Naive thymus-derived CD4-positive, alpha-beta T cell (primary cell): Measurements from ENCODE around the gene PTGER1. TPM values are rescaled to one million over a fixed set of nuclear protein-coding genes. Genes with fewer than 3 reads are reported as not detected.

ENCODE experiments used
- ATAC-seq: fragments of 150-1000 bp; cut with Tn5 transposase; 2 replicates; pipeline ENCODE4 v1.10.0; 2021; ENCODE audit warnings: mild to moderate bottlenecking, moderate library complexity
- CTCF ChIA-PET: fragments of 350-600 bp; sonication (Branson Sonifier 250); formaldehyde crosslinking; loops from one replicate; lab custom pipeline; 2021; ENCODE audit warnings: antibody characterized with exemption; lab: Charles Lee
- POLR2A ChIA-PET: fragments of 350-600 bp; sonication (Branson Sonifier 250); formaldehyde crosslinking; loops from one replicate; lab custom pipeline; 2021; ENCODE audit warnings: antibody characterized with exemption, inconsistent platforms; lab: Charles Lee
- DNase-seq, 9 donors: peaks; one replicate each; pipeline versions ENCODE4 v3.0.0 to v3.0.0-alpha.2; 2020 to 2022; ENCODE audit warnings: mixed read lengths in 1 of 9
- H3K27ac ChIP-seq: one replicate; pipeline ENCODE4 v1.7.0; 2013; ENCODE audit warnings: mild to moderate bottlenecking, low read depth, low read length, moderate library complexity
- H3K27me3 ChIP-seq, 2 donors: one replicate each; pipeline ENCODE4 v1.7.0; 2013; ENCODE audit warnings: low read length in 2 of 2, mild to moderate bottlenecking in 2 of 2, moderate library complexity in 2 of 2; ENCODE audit not compliant: control insufficient read depth in 2 of 2, insufficient read depth in 2 of 2
- H3K36me3 ChIP-seq, 3 experiments: 1 replicate in 2 of 3; 2 replicates in 1 of 3; pipeline ENCODE4 v1.7.0; 2013; ENCODE audit warnings: low read length in 3 of 3, mild to moderate bottlenecking in 3 of 3, moderate library complexity in 1 of 3; ENCODE audit not compliant: insufficient read depth in 3 of 3, control insufficient read depth in 2 of 3
- H3K4me1 ChIP-seq, 2 donors: one replicate each; pipeline ENCODE4 v1.7.0; 2013; ENCODE audit warnings: low read length in 2 of 2, mild to moderate bottlenecking in 2 of 2, moderate library complexity in 1 of 2; ENCODE audit not compliant: control insufficient read depth in 2 of 2, insufficient read depth in 2 of 2
- H3K4me3 ChIP-seq: 2 replicates; pipeline ENCODE4 v1.7.0; 2013; ENCODE audit warnings: mild to moderate bottlenecking, low read length
- H3K9me3 ChIP-seq, 3 experiments: 1 replicate in 2 of 3; 2 replicates in 1 of 3; pipeline ENCODE4 v1.7.0; 2013; ENCODE audit warnings: low read length in 3 of 3; ENCODE audit not compliant: control insufficient read depth in 2 of 3
- H3K27ac Mint-ChIP-seq, 9 donors: one replicate each; pipeline ENCODE4 v1.8.0; 2020 to 2022; ENCODE audit warnings: mixed read lengths in 9 of 9, mild to moderate bottlenecking in 8 of 9, moderate library complexity in 5 of 9, inconsistent platforms in 2 of 9
- H3K27me3 Mint-ChIP-seq, 5 donors: one replicate each; pipeline ENCODE4 v1.8.0; 2021 to 2022; ENCODE audit warnings: mixed read lengths in 5 of 5, mild to moderate bottlenecking in 1 of 5
- H3K36me3 Mint-ChIP-seq, 5 donors: one replicate each; pipeline ENCODE4 v1.8.0; 2020 to 2022; ENCODE audit warnings: mixed read lengths in 5 of 5, mild to moderate bottlenecking in 3 of 5, inconsistent platforms in 1 of 5
- H3K4me1 Mint-ChIP-seq, 7 donors: one replicate each; pipeline ENCODE4 v1.8.0; 2020 to 2022; ENCODE audit warnings: mixed read lengths in 7 of 7, mild to moderate bottlenecking in 3 of 7, inconsistent platforms in 1 of 7
- H3K4me3 Mint-ChIP-seq, 10 donors: one replicate each; pipeline ENCODE4 v1.8.0; 2020 to 2022; ENCODE audit warnings: mild to moderate bottlenecking in 10 of 10, mixed read lengths in 10 of 10, moderate library complexity in 6 of 10, inconsistent platforms in 2 of 10
- H3K9me3 Mint-ChIP-seq, 11 donors: one replicate each; pipeline ENCODE4 v1.8.0; 2020 to 2022; ENCODE audit warnings: mixed read lengths in 11 of 11, mild to moderate bottlenecking in 4 of 11, inconsistent platforms in 1 of 11, moderate library complexity in 1 of 11
- intact Hi-C, 2 donors: fragments of 100-400 bp; cut with micrococcal nuclease; formaldehyde crosslinking; loops; one replicate each; pipeline ENCODE4 v1.15.1; 2023
- polyA plus RNA-seq, 2 donors: library from polyadenylated mRNA; unstranded; fragments of 300-500 nt; fragmentation: Illumina TruSeq; gene quantifications; one replicate each; pipeline ENCODE4 v1.2.3, GENCODE V29; 2021
- total RNA-seq, 6 experiments: library from RNA in 5 of 6; stranded (reverse) in 5 of 6; gene quantifications; 1 replicate in 5 of 6; 2 replicates in 1 of 6; pipeline ENCODE4 v1.2.3 and lab custom pipeline; 2021 to 2026

The PTGER1 gene
- total and polyA plus RNA-seq, 7 experiments from 2014 or later = 0.46 TPM; not detected in 6

- DNase-seq (no peak), ATAC-seq (no peak)
- H3K36me3 ChIP-seq = peaks cover 0 to 44% (median 0%) of the 10 kb centered on the region in 3 experiments
- H3K9me3 ChIP-seq = no peaks in the 10 kb centered on the region
- H3K27me3 Mint-ChIP-seq = peaks cover 6 to 19% (median 12%) of the 10 kb centered on the region in 5 donors
- no peak overlapping the region for H3K27ac ChIP-seq
- H3K4me3 Mint-ChIP-seq = peak overlapping the region in 8 of 10 donors; percentile 7 to 79 (median 51)
- peaks cover 0 to 12% (median 0%) of the 10 kb centered on the region in 5 donors for H3K36me3 Mint-ChIP-seq
- peaks cover 0 to 2% (median 0%) of the 10 kb centered on the region in 11 donors for H3K9me3 Mint-ChIP-seq
- H3K4me3 ChIP-seq = no peak overlapping the region
- peaks cover 0 to 4% of the 10 kb centered on the region in 2 donors for H3K27me3 ChIP-seq
- H3K4me1 ChIP-seq = peaks cover 4 to 17% of the 10 kb centered on the region in 2 donors
- intact Hi-C loops = loop anchor here in 1 of 2 donors (10.0 kb wide), 1 partner anchor 119 kb away; no protein-coding TSS in a partner anchor
- ChIA-PET CTCF (no interaction called here), POLR2A (no interaction called here)
- H3K4me1 Mint-ChIP-seq = peaks cover 0 to 39% (median 29%) of the 10 kb centered on the region in 7 donors
- no peak overlapping the region for H3K27ac Mint-ChIP-seq
Observed at GRCh38 chr19:14473978-14474578, 1.1 kb downstream of the PTGER1 start.

- no peak overlapping the region for H3K27ac ChIP-seq
- Mint-ChIP-seq H3K36me3 (peaks cover 0 to 15% (median 4%) of the 10 kb centered on the region in 5 donors), H3K4me3 (peak overlapping the region; percentile 44 to 84 (median 71)), H3K27ac (peak overlapping the region in 3 of 9 donors; percentile 25 to 41 (median 33)), H3K9me3 (peaks cover 0 to 2% (median 0%) of the 10 kb centered on the region in 11 donors), H3K4me1 (peaks cover 0 to 39% (median 29%) of the 10 kb centered on the region in 7 donors), H3K27me3 (peaks cover 6 to 19% (median 12%) of the 10 kb centered on the region in 5 donors)
- H3K4me3 ChIP-seq = no peak overlapping the region
- ATAC-seq (no peak), DNase-seq (no peak)
- peaks cover 4 to 17% of the 10 kb centered on the region in 2 donors for H3K4me1 ChIP-seq
- peaks cover 0 to 4% of the 10 kb centered on the region in 2 donors for H3K27me3 ChIP-seq
- POLR2A ChIA-PET = interaction anchor here (1.0 to 1.5 kb wide), 7 partner anchors 27 to 84 kb away, joined by 3 to 5 read pairs (median 3); partner anchors contain the start of gene DNAJB1
- intact Hi-C loops = loop anchor here in 1 of 2 donors (10.0 kb wide), 1 partner anchor 119 kb away; no protein-coding TSS in a partner anchor
- CTCF ChIA-PET = interaction anchor here (0.6 to 1.8 kb wide), 5 partner anchors 8 to 112 kb away, joined by 3 to 16 read pairs (median 4); partner anchors contain the start of gene PKN1
- no peaks in the 10 kb centered on the region for H3K9me3 ChIP-seq
- peaks cover 0 to 43% (median 3%) of the 10 kb centered on the region in 3 experiments for H3K36me3 ChIP-seq
Observed at GRCh38 chr19:14473073-14473977, 1.8 kb downstream of the PTGER1 start.

- Histone ChIP-seq H3K4me1 (peaks cover 4 to 17% of the 10 kb centered on the region in 2 donors), H3K36me3 (peaks cover 0 to 44% (median 3%) of the 10 kb centered on the region in 3 experiments), H3K9me3 (no peaks in the 10 kb centered on the region), H3K27ac (no peak overlapping the region), H3K27me3 (peaks cover 0 to 4% of the 10 kb centered on the region in 2 donors), H3K4me3 (peak overlapping the region; percentile 55)
- ATAC-seq = peak; percentile 85
- Mint-ChIP-seq H3K36me3 (peaks cover 0 to 16% (median 4%) of the 10 kb centered on the region in 5 donors), H3K27me3 (peaks cover 6 to 19% (median 12%) of the 10 kb centered on the region in 5 donors), H3K4me3 (peak overlapping the region; percentile 25 to 84 (median 68)), H3K9me3 (peaks cover 0 to 2% (median 0%) of the 10 kb centered on the region in 11 donors), H3K27ac (peak overlapping the region in 1 of 9 donors; percentile 41), H3K4me1 (peaks cover 0 to 39% (median 29%) of the 10 kb centered on the region in 7 donors)
- ChIA-PET CTCF (interaction anchor here (0.6 to 1.8 kb wide), 9 partner anchors 9 to 336 kb away, joined by 3 to 16 read pairs (median 3); partner anchors contain the start of genes ASF1B and PKN1), POLR2A (interaction anchor here (1.0 to 1.5 kb wide), 6 partner anchors 26 to 85 kb away, joined by 3 to 5 read pairs (median 4); no protein-coding TSS in a partner anchor)
- DNase-seq = peak; percentile 65 to 94 (median 82)
- intact Hi-C loops = loop anchor here (1.0 to 10.0 kb wide), 5 partner anchors 40 to 336 kb away; partner anchors contain the start of genes ASF1B (in 1 of the 2) and DDX39A (in 1 of the 2)
Observed at GRCh38 chr19:14472202-14472938, 2.8 kb downstream of the PTGER1 start.

- H3K36me3 ChIP-seq = peaks cover 0 to 52% (median 3%) of the 10 kb centered on the region in 3 experiments
- H3K27me3 ChIP-seq = peaks cover 0 to 4% of the 10 kb centered on the region in 2 donors
- CTCF ChIA-PET = interaction anchor here (0.6 to 1.8 kb wide), 5 partner anchors 12 to 335 kb away, joined by 3 to 16 read pairs (median 5); partner anchors contain the start of genes ASF1B and PKN1
- peaks cover 0 to 38% (median 27%) of the 10 kb centered on the region in 7 donors for H3K4me1 Mint-ChIP-seq
- no peak overlapping the region for H3K27ac ChIP-seq
- peaks cover 0 to 2% (median 0%) of the 10 kb centered on the region in 11 donors for H3K9me3 Mint-ChIP-seq
- ATAC-seq (no peak), DNase-seq (no peak)
- H3K27ac Mint-ChIP-seq = no peak overlapping the region
- peak overlapping the region in 5 of 10 donors; percentile 36 to 84 (median 71) for H3K4me3 Mint-ChIP-seq
- POLR2A ChIA-PET = no interaction called here
- peaks cover 0 to 16% (median 4%) of the 10 kb centered on the region in 5 donors for H3K36me3 Mint-ChIP-seq
- intact Hi-C loops = loop anchor here (1.0 to 10.0 kb wide), 5 partner anchors 39 to 335 kb away; partner anchors contain the start of genes ASF1B (in 1 of the 2) and DDX39A (in 1 of the 2)
- peaks cover 6 to 19% (median 12%) of the 10 kb centered on the region in 5 donors for H3K27me3 Mint-ChIP-seq
- no peaks in the 10 kb centered on the region for H3K9me3 ChIP-seq
- H3K4me3 ChIP-seq = no peak overlapping the region
- H3K4me1 ChIP-seq = peaks cover 4 to 17% of the 10 kb centered on the region in 2 donors
Observed at GRCh38 chr19:14471436-14472187, 3.5 kb downstream of the PTGER1 start.
